Measurements from ENCODE around the gene COL27A1. TPM values are rescaled to one million over a fixed set of nuclear protein-coding genes. Genes with fewer than 3 reads are reported as not detected.

COL27A1 gene
- total and polyA plus RNA-seq, 2 donors (not counting 1 experiment from before 2014, with no cell fraction given): 0.16 to 0.27 TPM

GRCh38 chr9:114110180-114110579 lies 45.2 kb upstream of the COL27A1 start:
- no peak overlapping the region for H3K4me3 ChIP-seq (ENCODE audit: control extremely low read depth in 1 of 5, extremely low read depth in 1 of 5, insufficient read depth in 1 of 5, low read depth in 2 of 5, low read length in 4 of 5)
- H3K27me3 ChIP-seq (replicated peaks in 1 of 4; ENCODE audit: control extremely low read depth in 1 of 4, control insufficient read depth in 3 of 4, insufficient read depth in 4 of 4, low read length in 3 of 4): peaks cover 0 to 3% (median 0%) of the 10 kb centered on the region in 4 experiments
- no peak overlapping the region for H2AFZ ChIP-seq (ENCODE audit: insufficient read depth, low read depth, low read length, poor library complexity, severe bottlenecking)
- Mint-ChIP-seq H3K27me3 (peaks cover 34% of the 10 kb centered on the region), H3K27ac (no peak overlapping the region), H3K4me3 (no peak overlapping the region), H3K9me3 (ENCODE audit: insufficient read depth) (no peaks in the 10 kb centered on the region), H3K4me1 (no peaks in the 10 kb centered on the region)
- H3K9ac ChIP-seq (ENCODE audit: low read length): no peak overlapping the region
- CTCF ChIA-PET: interaction anchor here (0.8 to 2.0 kb wide), 2 partner anchors 12 to 28 kb away, joined by 3 to 6 read pairs; no protein-coding TSS in a partner anchor
- no peak for ATAC-seq (ENCODE audit: low read depth)
- no peaks in the 10 kb centered on the region for H3K79me2 ChIP-seq (ENCODE audit: control insufficient read depth, insufficient read depth, low read length)
- POLR2A ChIA-PET: no interaction called here
- DNase-seq: no peak
- no peak overlapping the region for H3K27ac ChIP-seq (ENCODE audit: low read length in 2 of 2)
- no peaks in the 10 kb centered on the region for H3K4me1 ChIP-seq (ENCODE audit: control insufficient read depth in 2 of 2, insufficient read depth in 2 of 2, low read length in 2 of 2)
- TF ChIP-seq EZH2 (IDR thresholded peaks at IDR 0.05; ENCODE audit: borderline replicate concordance, insufficient read depth, low read depth, low read length, poor library complexity, severe bottlenecking) (no peak), CTCF (IDR thresholded peaks at IDR 0.05) (no peak)
- no CpG with 5 or more reads among the region's 2 CpGs for WGBS (ENCODE audit: insufficient coverage)
- H3K9me3 ChIP-seq (ENCODE audit: control extremely low read depth in 1 of 3, control insufficient read depth in 2 of 3, insufficient read depth in 1 of 3, low read length in 2 of 3): no peaks in the 10 kb centered on the region
- no peaks in the 10 kb centered on the region for H3K36me3 ChIP-seq (replicated peaks in 1 of 2; ENCODE audit: control extremely low read depth in 1 of 2, control insufficient read depth in 1 of 2, extremely low read depth in 1 of 2, insufficient read depth in 2 of 2, low read length in 1 of 2)
- intact Hi-C loops (cut with micrococcal nuclease): no loop called here
- H3K4me2 ChIP-seq (replicated peaks; ENCODE audit: low read depth, low read length, poor library complexity, severe bottlenecking): no peak overlapping the region
- H4K20me1 ChIP-seq (ENCODE audit: control insufficient read depth, insufficient read depth, low read length, poor library complexity, severe bottlenecking): no peaks in the 10 kb centered on the region

DNA sequence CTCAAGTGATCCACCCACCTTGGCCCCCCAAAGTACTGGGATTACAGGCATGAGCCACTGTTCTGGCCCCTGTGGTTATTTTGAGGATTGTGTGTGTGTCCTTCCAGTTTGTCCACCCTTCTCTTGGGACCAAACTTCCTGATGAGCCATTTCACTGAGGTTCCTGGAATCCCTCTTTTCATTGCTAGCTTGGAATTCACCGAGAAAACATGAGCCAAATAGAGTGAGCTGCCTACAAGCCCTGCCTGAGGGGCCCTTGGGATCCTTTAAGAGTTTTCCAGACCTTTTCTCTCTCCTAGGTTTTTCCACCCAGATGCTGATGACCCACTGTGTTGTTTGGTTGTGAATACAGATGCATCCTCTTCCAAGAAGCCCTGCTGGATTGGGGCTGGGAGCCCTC lies 43.0 kb upstream of the COL27A1 start:
- Histone ChIP-seq H2AFZ (ENCODE audit: insufficient read depth, low read depth, low read length, poor library complexity, severe bottlenecking) (no peak overlapping the region), H3K4me1 (ENCODE audit: control insufficient read depth in 2 of 2, insufficient read depth in 2 of 2, low read length in 2 of 2) (no peaks in the 10 kb centered on the region), H3K9me3 (ENCODE audit: control extremely low read depth in 1 of 3, control insufficient read depth in 2 of 3, insufficient read depth in 1 of 3, low read length in 2 of 3) (peaks cover 0 to 3% (median 0%) of the 10 kb centered on the region in 3 donors), H4K20me1 (ENCODE audit: control insufficient read depth, insufficient read depth, low read length, poor library complexity, severe bottlenecking) (no peaks in the 10 kb centered on the region), H3K79me2 (ENCODE audit: control insufficient read depth, insufficient read depth, low read length) (no peaks in the 10 kb centered on the region), H3K27me3 (replicated peaks in 1 of 4; ENCODE audit: control extremely low read depth in 1 of 4, control insufficient read depth in 3 of 4, insufficient read depth in 4 of 4, low read length in 3 of 4) (peaks cover 0 to 9% (median 0%) of the 10 kb centered on the region in 4 experiments), H3K4me2 (replicated peaks; ENCODE audit: low read depth, low read length, poor library complexity, severe bottlenecking) (no peak overlapping the region), H3K36me3 (replicated peaks in 1 of 2; ENCODE audit: control extremely low read depth in 1 of 2, control insufficient read depth in 1 of 2, extremely low read depth in 1 of 2, insufficient read depth in 2 of 2, low read length in 1 of 2) (no peaks in the 10 kb centered on the region), H3K27ac (ENCODE audit: low read length in 2 of 2) (no peak overlapping the region), H3K4me3 (ENCODE audit: control extremely low read depth in 1 of 5, extremely low read depth in 1 of 5, insufficient read depth in 1 of 5, low read depth in 2 of 5, low read length in 4 of 5) (no peak overlapping the region), H3K9ac (ENCODE audit: low read length) (no peak overlapping the region)
- TF ChIP-seq EZH2 (IDR thresholded peaks at IDR 0.05; ENCODE audit: borderline replicate concordance, insufficient read depth, low read depth, low read length, poor library complexity, severe bottlenecking): no peak
- no peak for TF ChIP-seq CTCF (IDR thresholded peaks at IDR 0.05)
- no peak overlapping the region for H3K4me3 Mint-ChIP-seq
- no peak for DNase-seq
- H3K27me3 Mint-ChIP-seq: peaks cover 37% of the 10 kb centered on the region
- ChIA-PET CTCF (interaction anchor here (1.3 kb wide), 1 partner anchor 30 kb away, joined by 3 read pairs; no protein-coding TSS in a partner anchor), POLR2A (no interaction called here)
- no peak overlapping the region for H3K27ac Mint-ChIP-seq
- no peak for ATAC-seq (ENCODE audit: low read depth)
- 67% methylated on average over 1 of the region's 1 CpG for WGBS (ENCODE audit: insufficient coverage)
- no peaks in the 10 kb centered on the region for H3K9me3 Mint-ChIP-seq (ENCODE audit: insufficient read depth)
- intact Hi-C loops (cut with micrococcal nuclease): no loop called here
- no peaks in the 10 kb centered on the region for H3K4me1 Mint-ChIP-seq
